ENCODE results near the gene PANX2. TPM values are rescaled to one million over a fixed set of nuclear protein-coding genes. Genes with fewer than 3 reads are reported as not detected.

The PANX2 gene
- total and polyA plus RNA-seq, 4 donors = 0.39 to 14.8 (median 1.5) TPM

GRCh38 chr22:50208430-50208938, 38.0 kb downstream of the PANX2 start:
- H3K27me3 ChIP-seq (ENCODE audit: control insufficient read depth in 4 of 4, insufficient read depth in 4 of 4, low read length in 3 of 4) = no peaks in the 10 kb centered on the region
- no peaks in the 10 kb centered on the region for H3K9me3 ChIP-seq (ENCODE audit: control insufficient read depth in 4 of 4, low read length in 3 of 4)
- no peak for DNase-seq (ENCODE audit: low spot score)
- H3K4me3 ChIP-seq (ENCODE audit: low read depth in 1 of 3, low read length in 3 of 3) = no peak overlapping the region
- H3K36me3 ChIP-seq (ENCODE audit: control insufficient read depth in 4 of 4, insufficient read depth in 3 of 4, low read depth in 1 of 4, low read length in 3 of 4) = peaks cover 15 to 43% (median 23%) of the 10 kb centered on the region in 4 donors
- no peak overlapping the region for H3K27ac ChIP-seq (ENCODE audit: low read depth in 1 of 2, low read length in 2 of 2)
- TF ChIP-seq FOXA2 (IDR thresholded peaks at IDR 0.05) (no peak), MAX (IDR thresholded peaks at IDR 0.05) (no peak), TAF1 (conservative IDR thresholded peaks at IDR 0.05) (no peak), GABPA (IDR thresholded peaks at IDR 0.05 in 1 of 2, conservative IDR thresholded peaks at IDR 0.05 in 1 of 2) (no peak), ZBTB33 (IDR thresholded peaks at IDR 0.05) (no peak), JUND (IDR thresholded peaks at IDR 0.05) (no peak), RXRA (IDR thresholded peaks at IDR 0.05) (no peak), ATF3 (IDR thresholded peaks at IDR 0.05) (no peak), HNF4G (IDR thresholded peaks at IDR 0.05) (no peak), HNF4A (conservative IDR thresholded peaks at IDR 0.05) (no peak), NR2F2 (IDR thresholded peaks at IDR 0.05) (no peak), RAD21 (IDR thresholded peaks at IDR 0.05) (no peak), EGR1 (IDR thresholded peaks at IDR 0.05; ENCODE audit: low read depth in 2 of 2) (no peak), YY1 (IDR thresholded peaks at IDR 0.05) (no peak), CTCF (IDR thresholded peaks at IDR 0.05; ENCODE audit: low read depth, low read length, missing input control) (no peak), REST (IDR thresholded peaks at IDR 0.05) (no peak), SP1 (IDR thresholded peaks at IDR 0.05) (no peak), FOXA1 (IDR thresholded peaks at IDR 0.05) (no peak)
- H3K9ac ChIP-seq (ENCODE audit: low read depth in 1 of 2, low read length in 2 of 2) = no peak overlapping the region
- H3K4me1 ChIP-seq (ENCODE audit: control insufficient read depth in 4 of 4, insufficient read depth in 4 of 4, low read length in 3 of 4) = peaks cover 8 to 70% (median 50%) of the 10 kb centered on the region in 4 donors
- 88% methylated on average over 22 of the region's 22 CpGs for WGBS
